OCI-LY7 (cell line): ENCODE data around the gene GATB.

ENCODE experiments used
- EZH2phosphoT487 ChIP-seq: fragments of 200-600 bp; sonication (generic); IDR thresholded peaks from 2 replicates; pipeline ENCODE4 v1.6.1; 2018; ENCODE audit warnings: low read depth, borderline replicate concordance, mild to moderate bottlenecking, mixed run types, antibody characterized with exemption, low read length, moderate library complexity, mixed read lengths
- TF ChIP-seq, protein P1 (sequence below): fragments of 200-600 bp; sonication (generic); conservative IDR thresholded peaks from 2 replicates; pipeline ENCODE4 v1.5.1; 2014; ENCODE audit warnings: mild to moderate bottlenecking, antibody characterized with exemption, low read length, moderate library complexity, mixed read lengths

- TF ChIP-seq, protein P1, sequence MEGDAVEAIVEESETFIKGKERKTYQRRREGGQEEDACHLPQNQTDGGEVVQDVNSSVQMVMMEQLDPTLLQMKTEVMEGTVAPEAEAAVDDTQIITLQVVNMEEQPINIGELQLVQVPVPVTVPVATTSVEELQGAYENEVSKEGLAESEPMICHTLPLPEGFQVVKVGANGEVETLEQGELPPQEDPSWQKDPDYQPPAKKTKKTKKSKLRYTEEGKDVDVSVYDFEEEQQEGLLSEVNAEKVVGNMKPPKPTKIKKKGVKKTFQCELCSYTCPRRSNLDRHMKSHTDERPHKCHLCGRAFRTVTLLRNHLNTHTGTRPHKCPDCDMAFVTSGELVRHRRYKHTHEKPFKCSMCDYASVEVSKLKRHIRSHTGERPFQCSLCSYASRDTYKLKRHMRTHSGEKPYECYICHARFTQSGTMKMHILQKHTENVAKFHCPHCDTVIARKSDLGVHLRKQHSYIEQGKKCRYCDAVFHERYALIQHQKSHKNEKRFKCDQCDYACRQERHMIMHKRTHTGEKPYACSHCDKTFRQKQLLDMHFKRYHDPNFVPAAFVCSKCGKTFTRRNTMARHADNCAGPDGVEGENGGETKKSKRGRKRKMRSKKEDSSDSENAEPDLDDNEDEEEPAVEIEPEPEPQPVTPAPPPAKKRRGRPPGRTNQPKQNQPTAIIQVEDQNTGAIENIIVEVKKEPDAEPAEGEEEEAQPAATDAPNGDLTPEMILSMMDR: no peak
- TF ChIP-seq EZH2phosphoT487: no peak
These were observed 37.0 kb upstream of the GATB start for GRCh38 chr4:151797853-151798252.
